SK-N-SH treated with all-trans-retinoic acid at 6 μM for 48 hours (cell line): ENCODE data around the gene CSKMT.

Experiments used
- ARNTL ChIP-seq: fragments of 450-650 bp; formaldehyde crosslinking; IDR thresholded peaks from 2 replicates; pipeline ENCODE4 v1.5.0; 2020; ENCODE audit warnings: low read depth, mild to moderate bottlenecking, moderate library complexity, borderline replicate concordance
- CSRNP3 ChIP-seq: fragments of 250-450 bp; sonication (Bioruptor Pico); IDR thresholded peaks from 2 replicates; pipeline ENCODE4 v1.5.1; 2021; ENCODE audit warnings: mild to moderate bottlenecking, moderate library complexity
- PPARA ChIP-seq: fragments of 250-450 bp; sonication (Bioruptor Pico); IDR thresholded peaks from 2 replicates; pipeline ENCODE4 v1.5.0; 2020; ENCODE audit warnings: mild to moderate bottlenecking, borderline replicate concordance
- RARB ChIP-seq: fragments of 250-450 bp; sonication (Bioruptor Pico); IDR thresholded peaks from 2 replicates; pipeline ENCODE4 v1.8.0; 2021; ENCODE audit warnings: mild to moderate bottlenecking, moderate library complexity
- TOX ChIP-seq: fragments of 250-450 bp; sonication (Bioruptor Pico); IDR thresholded peaks from 2 replicates; pipeline ENCODE4 v1.8.0; 2021; ENCODE audit warnings: mild to moderate bottlenecking, moderate library complexity, borderline replicate concordance
- TSHZ2 ChIP-seq: fragments of 250-450 bp; sonication (Bioruptor Pico); IDR thresholded peaks from 2 replicates; pipeline ENCODE4 v1.5.0; 2020; ENCODE audit warnings: mild to moderate bottlenecking, moderate library complexity
- ZNF565 ChIP-seq: fragments of 450-650 bp; formaldehyde crosslinking; conservative IDR thresholded peaks from 2 replicates; pipeline ENCODE4 v1.5.0; 2020; ENCODE audit warnings: low read depth, mild to moderate bottlenecking, moderate library complexity
- ZNF70 ChIP-seq: fragments of 450-650 bp; formaldehyde crosslinking; IDR thresholded peaks from 2 replicates; pipeline ENCODE4 v1.5.0; 2020; ENCODE audit warnings: mild to moderate bottlenecking, moderate library complexity
- TF ChIP-seq, protein P1 (sequence below): fragments of 250-450 bp; sonication (Bioruptor Pico); IDR thresholded peaks from 2 replicates; pipeline ENCODE4 v1.8.0; 2020; ENCODE audit warnings: mild to moderate bottlenecking, moderate library complexity, borderline replicate concordance
- TF ChIP-seq, protein P2 (sequence below): fragments of 250-450 bp; sonication (Bioruptor Pico); IDR thresholded peaks from 2 replicates; pipeline ENCODE4 v1.8.0; 2021; ENCODE audit warnings: low read depth, mild to moderate bottlenecking, moderate library complexity, borderline replicate concordance

GRCh38 chr11:62664405-62665074 lies 572 bp upstream of the CSKMT start:
- no peak for TF ChIP-seq CSRNP3
- no peak for TF ChIP-seq ARNTL (CRISPR knock-in tag)
- TF ChIP-seq PPARA (CRISPR knock-in tag): no peak
- no peak for TF ChIP-seq ZNF565 (CRISPR knock-in tag)
- TF ChIP-seq TOX: no peak
- TF ChIP-seq, protein P1, sequence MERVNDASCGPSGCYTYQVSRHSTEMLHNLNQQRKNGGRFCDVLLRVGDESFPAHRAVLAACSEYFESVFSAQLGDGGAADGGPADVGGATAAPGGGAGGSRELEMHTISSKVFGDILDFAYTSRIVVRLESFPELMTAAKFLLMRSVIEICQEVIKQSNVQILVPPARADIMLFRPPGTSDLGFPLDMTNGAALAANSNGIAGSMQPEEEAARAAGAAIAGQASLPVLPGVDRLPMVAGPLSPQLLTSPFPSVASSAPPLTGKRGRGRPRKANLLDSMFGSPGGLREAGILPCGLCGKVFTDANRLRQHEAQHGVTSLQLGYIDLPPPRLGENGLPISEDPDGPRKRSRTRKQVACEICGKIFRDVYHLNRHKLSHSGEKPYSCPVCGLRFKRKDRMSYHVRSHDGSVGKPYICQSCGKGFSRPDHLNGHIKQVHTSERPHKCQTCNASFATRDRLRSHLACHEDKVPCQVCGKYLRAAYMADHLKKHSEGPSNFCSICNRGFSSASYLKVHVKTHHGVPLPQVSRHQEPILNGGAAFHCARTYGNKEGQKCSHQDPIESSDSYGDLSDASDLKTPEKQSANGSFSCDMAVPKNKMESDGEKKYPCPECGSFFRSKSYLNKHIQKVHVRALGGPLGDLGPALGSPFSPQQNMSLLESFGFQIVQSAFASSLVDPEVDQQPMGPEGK (CRISPR knock-in tag): no peak
- no peak for TF ChIP-seq ZNF70 (CRISPR knock-in tag)
- no peak for TF ChIP-seq RARB (CRISPR knock-in tag)
- TF ChIP-seq, protein P2, sequence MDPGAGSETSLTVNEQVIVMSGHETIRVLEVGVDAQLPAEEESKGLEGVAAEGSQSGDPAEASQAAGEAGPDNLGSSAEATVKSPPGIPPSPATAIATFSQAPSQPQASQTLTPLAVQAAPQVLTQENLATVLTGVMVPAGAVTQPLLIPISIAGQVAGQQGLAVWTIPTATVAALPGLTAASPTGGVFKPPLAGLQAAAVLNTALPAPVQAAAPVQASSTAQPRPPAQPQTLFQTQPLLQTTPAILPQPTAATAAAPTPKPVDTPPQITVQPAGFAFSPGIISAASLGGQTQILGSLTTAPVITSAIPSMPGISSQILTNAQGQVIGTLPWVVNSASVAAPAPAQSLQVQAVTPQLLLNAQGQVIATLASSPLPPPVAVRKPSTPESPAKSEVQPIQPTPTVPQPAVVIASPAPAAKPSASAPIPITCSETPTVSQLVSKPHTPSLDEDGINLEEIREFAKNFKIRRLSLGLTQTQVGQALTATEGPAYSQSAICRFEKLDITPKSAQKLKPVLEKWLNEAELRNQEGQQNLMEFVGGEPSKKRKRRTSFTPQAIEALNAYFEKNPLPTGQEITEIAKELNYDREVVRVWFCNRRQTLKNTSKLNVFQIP (CRISPR knock-in tag): no peak
- TF ChIP-seq TSHZ2 (CRISPR knock-in tag): no peak
